Ectodermal cell (in vitro differentiated cells): ENCODE data around the gene GM2A.

Source experiments
- H3K27ac ChIP-seq: 2 replicates; pipeline ENCODE4 v1.7.0; 2013; ENCODE audit warnings: mild to moderate bottlenecking, low read depth, low read length; ENCODE audit not compliant: insufficient read depth, poor library complexity, severe bottlenecking
- H3K27me3 ChIP-seq: 2 replicates; pipeline ENCODE4 v1.7.0; 2013; ENCODE audit warnings: mild to moderate bottlenecking, low read length; ENCODE audit not compliant: insufficient read depth, control insufficient read depth, poor library complexity, severe bottlenecking
- H3K36me3 ChIP-seq: one replicate; pipeline ENCODE4 v1.7.0; 2013; ENCODE audit warnings: low read length; ENCODE audit not compliant: control insufficient read depth, insufficient read depth
- H3K4me1 ChIP-seq: one replicate; pipeline ENCODE4 v1.7.0; 2013; ENCODE audit warnings: low read length; ENCODE audit not compliant: control insufficient read depth, insufficient read depth
- H3K4me3 ChIP-seq: 2 replicates; pipeline ENCODE4 v1.7.0; 2013; ENCODE audit warnings: low read depth, low read length, control low read depth; ENCODE audit not compliant: insufficient read depth
- H3K9me3 ChIP-seq: 2 replicates; pipeline ENCODE4 v1.7.0; 2013; ENCODE audit warnings: mild to moderate bottlenecking, low read length, moderate library complexity; ENCODE audit not compliant: control insufficient read depth
- WGBS, 2 experiments: methylation state at CpG; one replicate each; pipeline ENCODE4 v1.1.7; 2013; ENCODE audit warnings: missing lambda C conversion rate in 2 of 2; 5-methylcytosine and 5-hydroxymethylcytosine counted together

GM2A gene

DNA sequence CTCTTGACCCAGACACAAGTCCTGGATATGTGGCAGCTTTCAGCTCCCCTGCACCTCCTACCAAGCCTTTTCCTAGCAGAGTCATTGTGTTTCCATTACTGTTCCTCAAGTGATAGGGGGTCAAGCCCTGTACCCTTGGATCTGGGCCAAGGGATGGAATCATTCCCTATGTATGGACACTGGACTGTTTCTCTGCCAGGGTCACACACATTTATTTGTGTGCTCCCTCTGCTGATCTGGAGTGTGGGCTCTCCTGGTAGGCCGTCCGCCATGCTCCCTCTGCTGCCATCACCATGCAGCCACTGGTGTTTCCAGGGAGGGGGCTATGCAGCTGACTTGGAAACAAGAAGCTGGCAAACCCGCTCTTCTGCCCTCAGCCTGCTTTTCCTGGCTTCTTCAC is 9.5 kb downstream of the GM2A start:
- Histone ChIP-seq H3K9me3 (no peaks in the 10 kb centered on the region), H3K4me1 (no peaks in the 10 kb centered on the region), H3K36me3 (peaks cover 7% of the 10 kb centered on the region), H3K27ac (no peak overlapping the region), H3K4me3 (no peak overlapping the region), H3K27me3 (no peaks in the 10 kb centered on the region)
- 92 to 96% methylated on average over 3 of the region's 3 CpGs for WGBS, 2 experiments

DNA sequence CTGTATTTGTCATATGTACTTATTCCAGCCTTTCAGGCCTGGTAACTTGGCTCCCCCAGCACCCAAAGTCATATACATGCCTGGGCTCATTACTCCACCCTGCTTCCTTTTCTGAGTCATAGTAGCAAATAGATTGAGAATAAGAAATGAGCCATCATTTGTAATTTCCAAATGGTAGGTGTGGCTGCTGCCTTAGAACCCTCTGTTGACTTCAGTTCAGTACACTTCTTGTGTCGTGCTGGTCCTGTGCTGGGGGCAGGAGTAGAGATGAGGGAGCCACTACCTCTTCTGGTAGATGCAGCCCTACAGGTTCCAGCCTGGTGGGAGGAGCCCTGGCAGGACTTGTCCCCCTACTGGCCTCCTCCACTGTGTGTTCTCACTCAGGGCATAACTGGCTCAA is 11.1 kb downstream of the GM2A start:
- no peaks in the 10 kb centered on the region for H3K4me1 ChIP-seq
- WGBS, 2 experiments, result 90% methylated on average over 1 of the region's 1 CpG
- H3K9me3 ChIP-seq, result no peaks in the 10 kb centered on the region
- peaks cover 7% of the 10 kb centered on the region for H3K36me3 ChIP-seq
- H3K27ac ChIP-seq, result no peak overlapping the region
- no peak overlapping the region for H3K4me3 ChIP-seq
- no peaks in the 10 kb centered on the region for H3K27me3 ChIP-seq

DNA sequence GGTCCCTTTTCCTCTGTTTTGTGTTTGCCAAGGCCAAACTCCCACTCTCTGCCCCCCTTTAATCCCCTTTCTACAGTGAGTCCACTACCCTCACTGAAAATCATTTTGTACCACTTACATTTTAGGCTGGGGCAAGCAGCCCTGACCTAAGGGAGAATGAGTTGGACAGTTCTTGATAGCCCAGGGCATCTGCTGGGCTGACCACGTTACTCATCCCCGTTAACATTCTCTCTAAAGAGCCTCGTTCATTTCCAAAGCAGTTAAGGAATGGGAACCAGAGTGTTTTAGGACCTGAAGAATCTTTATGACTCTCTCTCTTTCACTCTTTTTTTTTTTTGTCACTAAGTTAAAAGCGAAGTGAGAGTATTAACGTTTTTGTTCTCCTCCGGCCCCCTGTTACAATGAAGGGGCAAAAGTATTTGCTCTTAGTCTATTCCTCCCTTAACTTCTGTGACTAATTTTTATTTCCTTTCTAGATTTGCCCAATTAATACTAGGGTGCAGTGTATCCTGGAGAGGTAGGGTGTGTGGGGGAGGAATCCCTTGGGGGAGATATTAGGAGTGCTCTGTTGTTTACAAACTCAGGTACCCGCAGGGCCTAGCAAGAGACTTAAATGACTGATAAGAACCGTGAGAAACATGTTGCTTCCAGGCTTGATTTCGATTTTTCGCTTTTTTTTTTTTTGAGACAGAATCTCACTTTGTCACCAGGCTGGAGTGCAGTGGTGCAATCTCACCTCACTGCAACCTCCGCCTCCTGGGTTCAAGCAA is 14.7 kb downstream of the GM2A start:
- Histone ChIP-seq H3K4me1 (no peaks in the 10 kb centered on the region), H3K36me3 (peaks cover 7% of the 10 kb centered on the region), H3K27me3 (no peaks in the 10 kb centered on the region), H3K4me3 (no peak overlapping the region), H3K27ac (no peak overlapping the region), H3K9me3 (no peaks in the 10 kb centered on the region)
- 91 to 93% methylated on average over 9 to 11 of the region's 11 CpGs for WGBS, 2 experiments

DNA sequence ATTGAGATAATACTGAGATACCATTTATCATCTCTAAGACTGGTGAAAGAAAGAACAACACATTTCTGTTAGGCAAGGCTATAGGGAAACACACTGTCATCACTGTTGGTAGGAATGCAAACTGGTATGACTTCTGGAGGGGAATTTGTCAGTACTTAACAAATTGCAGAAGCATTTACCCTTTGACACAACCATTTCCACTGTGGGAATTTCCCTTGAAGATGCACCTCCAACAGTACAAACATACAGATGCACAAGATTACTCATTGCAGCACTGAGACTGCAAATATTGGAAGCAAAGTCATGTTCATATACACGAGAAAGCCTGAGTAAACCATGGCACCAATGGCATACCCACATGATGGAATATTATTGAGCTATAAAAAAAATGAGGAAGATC is 17.6 kb downstream of the GM2A start:
- no peaks in the 10 kb centered on the region for H3K4me1 ChIP-seq
- no peak overlapping the region for H3K27ac ChIP-seq
- H3K36me3 ChIP-seq, result peaks cover 7% of the 10 kb centered on the region
- WGBS, 2 experiments, result 92 to 100% methylated on average over 1 of the region's 1 CpG
- no peaks in the 10 kb centered on the region for H3K27me3 ChIP-seq
- no peaks in the 10 kb centered on the region for H3K9me3 ChIP-seq
- H3K4me3 ChIP-seq, result no peak overlapping the region

DNA sequence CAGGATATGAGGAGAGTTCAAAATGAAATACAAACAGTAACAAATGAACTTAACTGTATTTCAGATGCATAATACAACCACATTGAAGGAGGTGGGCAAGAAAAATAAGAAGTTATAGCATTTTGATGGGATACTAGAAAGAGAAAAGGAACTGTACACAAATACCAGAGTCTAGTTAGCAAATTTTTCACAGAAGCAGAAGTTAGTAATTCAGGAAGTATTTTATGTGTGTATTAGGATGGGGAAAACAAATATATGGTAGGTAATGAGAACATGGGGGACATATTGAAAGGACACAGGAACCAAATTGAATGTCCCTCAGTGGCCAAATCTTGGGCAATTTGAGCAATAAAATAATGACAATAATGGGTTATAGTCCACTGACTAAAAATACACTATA is 18.4 kb downstream of the GM2A start:
- Histone ChIP-seq H3K27ac (no peak overlapping the region), H3K36me3 (peaks cover 7% of the 10 kb centered on the region), H3K9me3 (no peaks in the 10 kb centered on the region), H3K4me1 (no peaks in the 10 kb centered on the region), H3K4me3 (no peak overlapping the region), H3K27me3 (no peaks in the 10 kb centered on the region)

DNA sequence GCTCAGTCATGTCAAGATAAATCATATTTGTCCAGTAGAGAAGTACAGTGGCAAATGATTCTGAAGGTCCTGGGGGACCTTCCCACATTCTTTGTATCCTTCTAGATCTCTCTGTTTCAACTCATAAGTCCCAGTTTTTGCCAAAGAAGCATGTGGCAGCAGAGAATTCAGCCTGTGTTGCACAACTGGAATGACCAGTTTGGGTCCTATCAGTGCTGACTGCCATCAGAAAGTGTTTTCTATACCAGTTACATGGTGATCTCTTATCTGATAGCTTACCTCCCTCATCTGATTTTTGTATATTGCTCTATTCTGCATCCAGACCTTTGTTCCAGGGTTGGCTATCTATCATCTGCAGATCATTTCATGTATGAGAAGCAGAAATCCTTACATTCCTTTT is 21.7 kb downstream of the GM2A start:
- no peaks in the 10 kb centered on the region for H3K27me3 ChIP-seq
- no peaks in the 10 kb centered on the region for H3K9me3 ChIP-seq
- H3K4me1 ChIP-seq, result no peaks in the 10 kb centered on the region
- H3K27ac ChIP-seq, result no peak overlapping the region
- no peak overlapping the region for H3K4me3 ChIP-seq
- H3K36me3 ChIP-seq, result no peaks in the 10 kb centered on the region

DNA sequence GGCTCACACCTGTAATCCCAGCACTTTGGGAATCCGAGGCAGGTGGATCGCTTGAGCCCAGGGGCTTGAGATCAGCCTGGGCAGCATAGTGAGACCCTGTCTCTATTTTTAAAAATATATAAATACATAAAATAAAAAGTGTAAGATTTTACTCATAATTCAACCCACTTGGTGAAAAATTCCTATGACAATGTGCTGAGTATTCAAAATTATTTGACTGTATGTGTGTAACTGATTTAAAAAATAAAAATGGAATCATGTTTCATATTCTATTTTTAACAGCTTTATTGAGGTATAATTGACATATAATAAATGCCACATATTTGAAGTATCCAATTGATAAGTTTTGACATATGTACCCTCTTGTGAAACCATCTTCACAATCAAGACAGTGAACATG is 22.8 kb downstream of the GM2A start:
- H3K4me1 ChIP-seq, result no peaks in the 10 kb centered on the region
- H3K9me3 ChIP-seq, result no peaks in the 10 kb centered on the region
- H3K36me3 ChIP-seq, result no peaks in the 10 kb centered on the region
- 91 to 92% methylated on average over 2 of the region's 2 CpGs for WGBS, 2 experiments
- no peak overlapping the region for H3K4me3 ChIP-seq
- no peak overlapping the region for H3K27ac ChIP-seq
- H3K27me3 ChIP-seq, result no peaks in the 10 kb centered on the region

DNA sequence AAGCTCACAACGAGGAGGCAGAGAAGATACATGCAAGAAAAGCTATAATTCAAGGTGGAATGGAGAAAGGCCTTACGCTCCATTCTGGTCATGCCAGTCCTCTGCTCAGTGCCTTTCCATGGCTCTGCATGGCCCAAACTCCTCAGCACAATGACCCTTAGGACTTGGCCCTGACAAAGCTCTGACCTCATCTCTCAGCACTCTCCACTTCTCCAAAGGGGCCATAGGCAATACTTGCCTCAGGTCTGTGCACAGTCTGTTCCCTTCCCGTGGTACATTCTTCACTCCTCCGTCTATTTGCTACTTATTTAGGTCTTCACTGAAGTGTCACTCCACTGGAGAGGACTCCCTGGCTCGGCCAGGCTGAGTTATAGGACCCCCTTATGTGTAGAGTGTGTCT is 25.9 kb downstream of the GM2A start:
- Histone ChIP-seq H3K36me3 (no peaks in the 10 kb centered on the region), H3K4me1 (no peaks in the 10 kb centered on the region), H3K4me3 (no peak overlapping the region), H3K27ac (no peak overlapping the region), H3K27me3 (no peaks in the 10 kb centered on the region), H3K9me3 (no peaks in the 10 kb centered on the region)
- WGBS, 2 experiments, result 89 to 95% methylated on average over 5 of the region's 5 CpGs

DNA sequence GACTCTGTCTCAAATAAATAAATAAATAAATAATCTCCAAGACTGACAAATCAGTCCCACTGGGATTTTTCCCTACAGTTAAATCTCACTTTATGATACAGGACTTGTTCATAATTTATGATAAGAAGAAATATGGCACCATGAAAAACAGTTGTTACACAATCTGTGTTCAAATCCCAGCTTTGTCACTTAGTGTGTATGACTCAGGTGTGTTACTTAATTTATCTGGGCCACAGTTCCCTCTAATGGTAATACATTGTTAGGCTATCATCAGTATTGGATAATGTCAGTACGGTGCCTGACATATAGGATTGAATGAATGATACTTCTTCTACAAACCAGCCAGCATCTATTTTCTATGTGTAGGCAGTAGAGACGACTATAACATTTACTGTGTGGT is 27.5 kb downstream of the GM2A start:
- Histone ChIP-seq H3K36me3 (no peaks in the 10 kb centered on the region), H3K4me3 (no peak overlapping the region), H3K4me1 (no peaks in the 10 kb centered on the region), H3K27me3 (no peaks in the 10 kb centered on the region), H3K9me3 (no peaks in the 10 kb centered on the region), H3K27ac (no peak overlapping the region)
- WGBS, 2 experiments, result 83 to 100% methylated on average over 1 to 2 of the region's 2 CpGs

DNA sequence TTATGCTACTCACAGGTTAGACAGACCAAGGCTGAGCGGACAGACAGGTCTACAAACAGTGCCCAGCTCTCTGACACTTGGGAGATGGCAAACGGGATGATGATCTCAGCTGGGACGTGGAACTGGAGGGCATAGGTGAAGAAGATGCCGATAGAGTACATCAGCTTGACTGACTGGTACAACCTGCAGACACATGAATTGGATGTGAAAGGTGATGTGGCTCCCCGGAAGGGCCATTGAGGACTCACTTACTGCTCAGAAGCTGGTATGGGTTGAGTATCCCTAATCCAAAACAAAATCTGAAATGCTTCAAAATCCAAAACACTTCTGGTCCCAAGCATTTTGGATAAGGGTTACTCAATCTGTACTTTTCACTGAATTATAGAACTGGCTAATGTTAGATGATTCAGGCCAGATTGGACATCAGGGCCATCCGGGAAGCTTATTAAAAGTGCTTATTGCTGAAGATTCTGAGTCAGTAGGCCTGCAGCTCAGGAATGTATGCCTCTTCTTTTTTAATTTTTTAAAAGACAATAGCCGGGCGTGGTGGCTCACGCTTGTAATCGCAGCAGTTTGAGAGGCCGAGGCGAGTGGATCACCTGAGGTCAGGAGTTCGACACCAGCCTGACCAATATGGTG is 28.1 kb downstream of the GM2A start:
- 87 to 89% methylated on average over 13 of the region's 13 CpGs for WGBS, 2 experiments
- H3K27ac ChIP-seq, result no peak overlapping the region
- H3K9me3 ChIP-seq, result no peaks in the 10 kb centered on the region
- no peak overlapping the region for H3K4me3 ChIP-seq
- H3K27me3 ChIP-seq, result no peaks in the 10 kb centered on the region
- no peaks in the 10 kb centered on the region for H3K4me1 ChIP-seq
- H3K36me3 ChIP-seq, result no peaks in the 10 kb centered on the region
